Adipose tissue (tissue), 3 donors: Measurements from ENCODE around the gene TEX13C. TPM values are rescaled to one million over a fixed set of nuclear protein-coding genes. Genes with fewer than 3 reads are reported as not detected.
"Not testable (repeated sequence)": the region's sequence is repeated elsewhere in the genome, so short reads cannot be mapped to it uniquely, and the experiment has no call there.

Source experiments
- H3K27ac ChIP-seq: one replicate; pipeline ENCODE4 v1.5.1; 2013; ENCODE audit warnings: low read depth, low read length
- WGBS, 3 donors: extraction: QIAGEN DNeasy Blood & Tissue Kit; methylation state at CpG; one replicate each; pipeline ENCODE4 v1.1.7; 2013; 5-methylcytosine and 5-hydroxymethylcytosine counted together
- polyA plus RNA-seq, 3 donors: library from polyadenylated mRNA; stranded (reverse); fragments of 200-250 nt; gene quantifications; one replicate each; pipeline ENCODE4 v1.2.3, GENCODE V29; 2013
- donor health status: healthy with polysubstance abuse.
- donor health status: Bipolar disorder and iron deficiency.
- donor health status: healthy.

The TEX13C gene
- not detected for polyA plus RNA-seq

GRCh38 chrX:125319646-125320521, at the start of gene TEX13C:
Gene TEX13C, plus strand, starts transcription at chrX:125319871. Its CDS starts 249 bp downstream, at chrX:125320120.
- H3K27ac ChIP-seq, result no peak within 1 kb of the TSS
- WGBS, 3 donors, result 96 to 97% (median 97%) methylated on average over 33 to 45 of the region's 45 CpGs

GRCh38 chrX:125287282-125287681, 32.4 kb upstream of the TEX13C start:
- 75 to 97% (median 75%) methylated on average over 3 of the region's 3 CpGs for WGBS, 3 donors

DNA sequence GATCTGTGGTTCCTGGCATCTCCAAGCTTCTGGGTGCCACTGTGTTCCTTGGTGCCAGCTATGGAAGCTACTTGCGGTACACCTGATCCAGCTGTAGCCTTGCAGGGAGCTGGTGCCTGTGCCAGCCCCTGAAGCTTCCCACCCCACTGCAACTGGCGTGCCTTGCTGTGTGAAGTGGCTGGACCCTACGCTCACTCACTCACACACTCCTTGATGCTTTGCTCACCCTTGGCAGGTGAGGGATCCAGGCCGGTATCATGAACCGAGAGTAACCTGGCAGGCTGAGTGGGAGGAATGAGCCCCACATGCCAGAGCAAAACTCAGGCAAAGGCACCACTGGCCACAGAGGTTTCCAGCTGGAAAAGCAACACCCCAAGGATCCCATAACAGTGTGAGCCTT, 31.3 kb upstream of the TEX13C start:
- H3K27ac ChIP-seq, result no peak overlapping the region
- WGBS, 3 donors, result 84 to 97% (median 91%) methylated on average over 5 of the region's 5 CpGs

More at GRCh38 chrX:125287282-125287681, 32.4 kb upstream of the TEX13C start:
- no peak overlapping the region for H3K27ac ChIP-seq

- 42 to 84% (median 59%) methylated on average over 1 of the region's 1 CpG for WGBS, 3 donors
- H3K27ac ChIP-seq, result no peak overlapping the region
Observed at GRCh38 chrX:125289209-125289608, 30.5 kb upstream of the TEX13C start.

GRCh38 chrX:125289920-125290319, 29.8 kb upstream of the TEX13C start:
- WGBS, 3 donors, result 71 to 86% (median 81%) methylated on average over 3 of the region's 3 CpGs
- no peak overlapping the region for H3K27ac ChIP-seq

DNA sequence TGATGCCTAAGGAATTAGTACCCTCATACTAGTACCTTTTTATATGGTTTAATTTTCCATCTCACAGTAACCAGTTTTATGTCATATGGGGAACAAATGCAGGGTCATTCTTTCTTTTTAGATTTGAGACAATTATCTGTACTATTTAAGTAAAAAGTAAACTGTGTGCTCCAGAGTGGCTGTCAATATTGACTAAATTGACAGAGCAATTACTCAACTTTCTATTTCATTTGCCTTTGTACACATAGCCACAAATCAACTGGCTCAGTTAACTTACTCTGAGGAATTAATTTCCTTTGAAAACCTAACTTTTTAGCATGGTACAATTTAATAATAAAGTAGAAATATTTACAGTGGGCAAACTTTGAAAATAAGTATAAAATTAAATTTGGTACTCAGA, 28.5 kb upstream of the TEX13C start:
- no peak overlapping the region for H3K27ac ChIP-seq

GRCh38 chrX:125293850-125294780, 25.6 kb upstream of the TEX13C start:
- WGBS, 3 donors, result 32 to 72% (median 36%) methylated on average over 1 of the region's 1 CpG
- H3K27ac ChIP-seq, result no peak overlapping the region

DNA sequence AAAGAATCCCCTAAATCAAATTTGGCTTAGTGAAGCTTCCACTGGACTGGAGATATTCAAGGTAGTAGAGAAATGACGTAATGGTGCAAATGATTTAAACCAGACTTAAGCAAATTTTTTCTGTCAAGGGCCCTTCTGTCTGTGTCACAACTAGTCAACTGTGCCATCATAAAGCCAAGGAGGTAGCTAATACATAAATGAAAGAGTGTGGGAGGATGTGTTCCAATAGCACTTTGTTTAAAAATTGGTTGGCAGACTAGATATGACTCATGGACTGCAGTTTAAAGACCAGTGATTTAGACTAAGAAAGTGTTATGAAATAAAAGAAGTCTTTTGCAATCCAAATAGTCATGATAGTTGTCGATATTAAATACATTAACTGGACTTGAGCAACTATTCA, 24.3 kb upstream of the TEX13C start:
- no peak overlapping the region for H3K27ac ChIP-seq
- WGBS, 3 donors, result 60 to 88% (median 65%) methylated on average over 2 of the region's 2 CpGs

GRCh38 chrX:125298871-125299270, 20.8 kb upstream of the TEX13C start:
- WGBS, 3 donors, result 72 to 96% (median 77%) methylated on average over 2 of the region's 2 CpGs
- no peak overlapping the region for H3K27ac ChIP-seq

DNA sequence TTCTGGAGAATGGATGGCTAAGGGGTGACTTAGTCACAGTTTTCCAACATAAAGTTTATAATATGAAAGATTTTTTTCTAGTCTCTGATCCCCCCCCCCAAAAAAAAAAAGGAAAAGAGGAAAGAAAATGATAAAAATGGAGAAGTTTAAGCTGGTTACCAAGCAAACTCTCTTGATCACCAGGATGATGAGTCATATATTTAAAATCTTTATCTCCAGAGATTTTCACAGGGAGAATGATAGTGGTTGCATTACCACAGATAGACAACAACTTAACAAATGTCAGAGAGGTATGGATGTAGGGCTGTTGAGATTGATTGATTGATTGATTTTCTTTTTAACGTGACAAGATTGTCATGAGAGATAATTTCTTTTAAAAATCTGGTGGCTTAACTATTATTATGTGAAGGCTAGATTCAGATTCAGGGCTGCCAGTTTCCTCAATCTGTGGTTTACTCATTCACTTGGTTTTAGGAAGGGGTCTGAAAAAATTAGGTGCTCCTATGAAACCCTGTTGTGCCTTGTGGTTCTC, 13.3 kb upstream of the TEX13C start:
- 32 to 83% (median 66%) methylated on average over 1 of the region's 1 CpG for WGBS, 3 donors
- no peak overlapping the region for H3K27ac ChIP-seq

- H3K27ac ChIP-seq, result no peak overlapping the region
Observed at GRCh38 chrX:125308653-125309052, 11.0 kb upstream of the TEX13C start.

DNA sequence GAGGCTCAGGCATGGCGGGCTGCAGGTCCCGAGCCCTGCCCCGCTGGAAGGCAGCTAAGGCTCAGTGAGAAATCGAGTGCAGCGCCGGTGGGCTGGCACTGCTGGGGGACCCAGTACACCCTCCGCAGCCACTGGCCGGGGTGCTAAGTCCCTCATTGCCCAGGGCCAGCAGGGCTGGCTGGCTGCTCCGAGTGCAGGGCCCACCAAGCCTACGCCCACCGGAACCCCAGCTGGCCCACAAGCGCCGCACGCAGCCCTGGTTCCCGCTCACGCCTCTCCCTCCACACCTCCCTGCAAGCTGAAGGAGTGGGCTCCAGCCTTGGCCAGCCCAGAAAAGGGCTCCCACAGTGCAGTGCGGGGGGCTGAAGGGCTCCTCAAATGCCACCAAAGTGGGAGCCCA, 505 bp upstream of the TEX13C start:
- 70 to 95% (median 94%) methylated on average over 3 to 17 of the region's 17 CpGs for WGBS, 3 donors

GRCh38 chrX:125322431-125322830, 2.8 kb downstream of the TEX13C start:
- 43 to 55% (median 50%) methylated on average over 2 of the region's 2 CpGs for WGBS, 3 donors
- no peak overlapping the region for H3K27ac ChIP-seq

More for the DNA sequence above, 505 bp upstream of the TEX13C start:
- not testable (repeated sequence) for H3K27ac ChIP-seq

DNA sequence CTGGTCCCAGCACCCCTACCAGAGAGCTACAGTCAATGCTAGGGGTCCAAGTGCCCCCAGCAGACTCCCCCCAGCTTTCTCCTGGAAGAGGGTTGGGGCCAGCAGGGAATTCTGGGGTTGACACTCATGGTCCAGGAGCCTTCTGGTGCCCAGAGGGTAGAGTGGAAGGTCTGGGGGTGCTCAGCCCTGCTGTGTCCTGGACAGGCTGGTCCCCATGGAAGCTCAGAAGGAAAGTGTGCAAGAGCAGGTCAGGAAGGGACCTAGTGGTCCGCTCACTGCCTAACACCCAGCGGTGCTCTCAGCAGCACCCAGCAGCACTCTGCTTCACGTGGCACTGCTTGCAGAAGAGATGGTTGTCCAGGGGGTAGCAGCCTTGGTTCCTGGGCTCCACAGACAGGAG, 6.9 kb downstream of the TEX13C start:
- 79 to 85% (median 82%) methylated on average over 3 of the region's 3 CpGs for WGBS, 3 donors

GRCh38 chrX:125327891-125328290, 8.2 kb downstream of the TEX13C start:
- 81 to 93% (median 91%) methylated on average over 3 to 12 of the region's 12 CpGs for WGBS, 3 donors
- H3K27ac ChIP-seq, result no peak overlapping the region

More for the DNA sequence above, 6.9 kb downstream of the TEX13C start:
- no peak overlapping the region for H3K27ac ChIP-seq

GRCh38 chrX:125333583-125333982, 13.9 kb downstream of the TEX13C start:
- no peak overlapping the region for H3K27ac ChIP-seq
- WGBS, 3 donors, result 43 to 67% (median 46%) methylated on average over 2 of the region's 2 CpGs

DNA sequence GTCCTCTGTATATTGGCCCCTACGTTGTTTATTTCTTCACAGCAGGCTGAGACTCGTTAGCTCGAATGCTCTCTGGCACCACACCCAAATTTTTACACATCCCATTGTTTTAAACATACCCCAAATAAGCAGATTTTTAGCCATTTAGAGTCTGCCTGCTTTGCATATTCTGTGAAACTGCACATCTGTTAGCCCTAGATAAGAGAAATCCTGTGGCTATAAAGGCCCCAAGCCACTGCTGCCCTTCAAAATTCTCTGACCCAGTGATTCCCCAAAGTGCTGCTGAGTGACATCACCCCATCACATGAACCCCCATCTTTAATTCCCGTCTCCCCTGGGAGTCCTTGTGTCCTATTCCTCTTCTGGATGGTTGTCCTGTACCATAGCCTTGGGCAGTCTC, 20.8 kb downstream of the TEX13C start:
- H3K27ac ChIP-seq, result no peak overlapping the region
- 44 to 67% (median 54%) methylated on average over 4 of the region's 4 CpGs for WGBS, 3 donors

- WGBS, 3 donors, result 45 to 98% (median 88%) methylated on average over 1 of the region's 1 CpG
- H3K27ac ChIP-seq, result no peak overlapping the region
Observed at GRCh38 chrX:125374169-125374568, 54.5 kb downstream of the TEX13C start.
